GM21423 (cell line): ENCODE data around the gene SORBS1.
A peak's percentile ranks its signal among the peaks of the same experiment; 100 is the strongest.

ENCODE experiments used
- ATAC-seq: cut with Tn5 transposase; IDR thresholded peaks from one replicate; pipeline ENCODE4 v1.9.1; 2021; ENCODE audit warnings: mild to moderate bottlenecking, moderate library complexity; ENCODE audit not compliant: unreplicated experiment

The SORBS1 gene

GRCh38 chr10:95442341-95442740, 118.8 kb downstream of the SORBS1 start:
- no peak for ATAC-seq

- peak; percentile 14 for ATAC-seq
These were observed 119.6 kb downstream of the SORBS1 start for GRCh38 chr10:95441547-95441923.

- peak; percentile 87 for ATAC-seq
These were observed 120.2 kb downstream of the SORBS1 start for GRCh38 chr10:95440756-95441546.

GRCh38 chr10:95440038-95440725, 121.0 kb downstream of the SORBS1 start:
- no peak for ATAC-seq

- no peak for ATAC-seq
These were observed 122.4 kb downstream of the SORBS1 start for GRCh38 chr10:95438781-95439180.

DNA sequence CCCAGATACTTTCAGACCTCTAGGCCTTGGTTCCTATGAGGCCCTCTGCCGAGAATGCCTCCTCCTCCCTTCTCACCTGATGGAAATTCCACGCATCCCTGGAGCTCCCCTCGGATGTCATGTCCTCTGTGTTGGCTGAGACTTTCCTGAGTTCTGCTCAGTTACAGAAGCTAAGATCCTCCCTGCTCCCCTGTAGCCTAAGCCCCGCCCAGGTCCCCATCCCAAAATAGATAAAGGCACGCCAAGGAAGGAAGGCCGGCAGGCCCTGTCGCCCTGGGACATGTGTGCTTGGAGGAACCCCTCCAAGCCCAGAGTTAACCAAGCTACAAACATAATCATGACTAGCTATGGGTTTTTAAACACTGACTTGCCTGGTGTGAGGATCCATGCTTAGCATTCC, 123.5 kb downstream of the SORBS1 start:
- ATAC-seq: no peak

- no peak for ATAC-seq
These were observed 125.5 kb downstream of the SORBS1 start for GRCh38 chr10:95435548-95436279.

- ATAC-seq: no peak
These were observed 126.6 kb downstream of the SORBS1 start for GRCh38 chr10:95434583-95434982.

DNA sequence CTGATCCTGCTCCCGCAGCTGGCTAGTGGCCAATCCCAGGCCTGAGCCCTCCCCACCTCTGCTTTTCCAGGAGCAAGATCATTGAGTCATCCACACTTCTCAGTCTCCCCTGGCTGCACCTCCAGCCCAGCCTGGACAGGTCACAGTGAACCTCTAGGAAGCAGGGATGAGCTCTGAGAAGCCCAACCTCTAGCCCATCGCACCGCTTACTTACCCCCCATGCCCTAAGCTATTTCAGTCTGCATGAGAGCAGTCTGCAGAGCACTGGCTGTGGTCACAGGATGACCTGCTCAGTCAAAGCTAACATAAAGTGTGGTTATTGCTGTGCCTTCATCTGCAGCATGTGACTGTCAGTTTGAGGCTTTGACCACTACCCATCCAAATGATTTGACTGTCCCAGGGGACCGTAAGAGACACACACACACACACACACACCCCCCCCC, 129.2 kb downstream of the SORBS1 start:
- ATAC-seq: peak; percentile 54

DNA sequence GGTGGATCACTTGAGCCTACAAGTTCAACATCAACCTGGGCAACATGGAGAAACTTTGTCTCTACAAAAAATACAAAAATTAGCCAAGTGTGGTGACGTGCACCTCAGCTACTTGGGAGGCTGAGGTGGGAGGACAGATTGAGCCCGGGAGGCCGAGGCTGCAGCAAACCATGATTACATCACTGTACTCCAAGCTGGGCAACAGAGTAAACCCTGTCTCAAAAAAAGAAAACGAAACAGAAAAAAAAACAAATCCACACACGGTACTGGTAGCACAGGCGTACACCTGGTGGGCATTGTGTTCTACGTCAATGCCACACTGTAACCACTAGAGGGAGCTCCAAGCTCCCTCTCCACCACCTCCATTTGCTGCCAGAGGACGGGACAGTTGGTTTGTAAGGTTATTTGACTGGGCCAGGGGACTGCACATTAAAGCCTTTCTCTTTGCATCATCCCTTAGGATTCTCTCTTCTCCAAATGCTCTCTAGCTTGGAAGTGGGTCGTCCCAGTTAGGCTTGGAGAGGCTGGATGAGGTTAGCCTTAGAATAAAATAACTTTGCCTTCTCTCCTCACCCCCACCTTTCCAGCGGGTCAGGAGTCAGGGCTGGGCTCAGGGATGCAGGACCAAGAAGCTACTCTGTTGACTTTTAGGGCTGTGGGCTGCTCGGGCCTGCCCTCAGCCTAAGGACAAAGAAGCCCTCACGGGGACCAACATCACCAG, 130.8 kb downstream of the SORBS1 start:
- peak; percentile 72 for ATAC-seq

DNA sequence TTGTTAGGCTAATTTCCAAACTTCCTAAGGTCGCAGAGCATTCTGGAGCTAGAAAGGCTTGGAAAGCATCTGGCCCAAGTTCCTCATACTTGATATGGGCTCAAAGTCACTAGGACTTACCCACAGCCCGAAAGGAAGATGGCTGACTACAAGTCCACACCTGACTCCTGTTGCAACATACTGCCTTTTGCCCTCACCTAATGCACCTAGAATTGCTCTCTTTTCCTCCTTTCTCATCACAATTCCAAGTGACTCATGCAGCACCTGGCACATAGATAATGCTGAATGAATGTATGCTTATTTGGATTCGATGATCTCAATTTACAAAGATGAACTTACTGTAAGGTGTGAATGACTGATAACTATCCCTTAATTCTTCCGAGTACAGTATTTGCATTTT, 131.5 kb downstream of the SORBS1 start:
- no peak for ATAC-seq

- ATAC-seq: no peak
These were observed 132.5 kb downstream of the SORBS1 start for GRCh38 chr10:95428701-95429100.

DNA sequence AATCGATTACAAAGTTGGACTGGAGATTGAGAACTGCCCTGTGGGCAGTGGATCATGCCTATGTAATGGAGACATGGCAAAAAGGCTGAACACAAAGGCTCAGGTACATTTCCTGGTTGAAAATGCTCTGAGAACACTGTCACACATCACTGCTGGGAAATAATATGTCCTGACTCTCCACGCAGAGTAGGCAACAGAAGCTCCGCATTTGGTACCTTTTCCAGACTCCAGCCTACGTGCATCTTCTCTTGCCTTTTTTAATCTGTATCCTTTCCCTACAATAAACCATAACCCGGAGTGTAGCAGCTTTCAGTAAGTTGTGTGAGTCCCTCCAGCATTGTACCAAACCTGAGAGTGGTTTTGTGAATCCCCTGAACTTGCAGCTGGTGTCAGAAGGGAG, 134.7 kb downstream of the SORBS1 start:
- no peak for ATAC-seq

DNA sequence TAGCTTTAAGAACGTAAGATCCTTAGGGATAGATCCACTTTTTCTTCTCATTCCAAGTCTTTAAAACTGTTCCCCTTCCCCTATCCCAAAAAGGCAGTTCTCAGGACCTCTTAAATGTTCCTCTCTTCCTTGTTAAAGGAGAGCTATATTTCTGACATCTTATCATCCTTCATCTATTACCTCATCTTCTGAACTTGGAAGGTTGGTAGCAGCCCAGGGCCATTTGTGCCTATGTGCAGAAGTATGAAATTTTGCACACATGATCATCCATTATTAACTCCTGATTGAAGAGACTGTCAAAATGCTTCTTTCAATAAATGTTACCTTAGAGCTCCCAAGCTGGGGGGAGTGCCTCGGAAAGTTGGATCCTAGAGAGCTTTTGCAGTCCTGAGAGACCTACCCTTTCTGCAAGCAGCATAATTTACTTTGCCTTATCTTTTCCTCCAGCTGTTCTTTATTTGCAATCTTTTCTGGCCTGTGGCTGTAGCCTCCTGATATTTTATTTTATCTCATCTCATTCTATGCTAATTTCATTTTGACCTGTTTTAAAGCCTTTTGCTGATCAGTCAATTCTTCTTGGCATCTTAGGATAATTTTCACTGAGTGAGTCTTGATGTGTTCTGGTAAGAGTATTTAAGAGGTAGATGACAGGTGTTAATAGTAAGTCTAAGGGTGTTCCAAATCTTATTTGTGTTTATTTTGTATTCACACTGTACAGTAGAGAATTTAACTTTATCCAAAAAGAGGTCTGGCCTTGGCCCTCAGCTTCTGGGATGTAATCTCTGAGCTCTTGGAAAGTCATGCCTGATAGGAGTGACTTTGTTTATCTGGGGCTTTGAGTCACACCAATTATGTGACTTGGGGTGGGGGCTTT, 135.3 kb downstream of the SORBS1 start:
- no peak for ATAC-seq

DNA sequence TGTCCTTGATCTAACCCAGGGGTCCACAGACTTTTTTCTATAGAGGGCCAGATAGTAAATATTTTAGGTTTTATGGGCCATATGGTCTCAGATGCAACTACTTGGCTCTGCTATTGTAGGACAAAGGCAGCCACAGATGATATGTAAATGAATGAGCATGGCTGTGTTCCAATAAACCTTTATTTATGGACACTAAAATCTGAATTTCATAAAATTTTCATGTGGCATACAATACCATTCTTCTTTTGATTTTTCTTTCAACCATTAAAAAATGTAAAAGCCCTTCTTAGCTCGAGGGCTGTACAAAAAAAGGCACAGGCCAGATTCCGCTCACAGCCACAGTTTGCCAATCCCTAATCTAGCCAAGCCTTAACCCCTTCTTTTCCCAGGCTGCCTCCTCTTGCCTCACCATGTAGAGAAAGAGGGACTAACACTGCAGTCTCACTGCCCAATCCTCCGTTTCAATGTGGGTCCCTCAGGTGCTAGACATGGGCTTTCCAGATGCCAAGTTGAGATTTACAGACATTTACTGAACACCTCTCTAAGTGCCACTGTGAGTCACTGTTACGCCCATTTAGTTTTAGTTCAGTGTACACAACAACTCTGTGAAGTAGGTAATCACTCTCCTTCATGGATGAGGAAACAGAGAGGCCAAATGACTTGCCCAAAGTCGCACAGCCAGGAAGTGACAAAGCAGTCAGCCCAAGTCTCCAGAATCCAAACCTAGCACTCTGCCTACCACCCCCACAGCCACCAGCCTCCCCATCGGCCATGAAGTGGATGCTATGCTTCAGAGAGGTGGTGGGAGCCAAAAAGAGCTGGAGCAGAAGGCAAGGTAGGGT, 137.8 kb downstream of the SORBS1 start:
- ATAC-seq: no peak

DNA sequence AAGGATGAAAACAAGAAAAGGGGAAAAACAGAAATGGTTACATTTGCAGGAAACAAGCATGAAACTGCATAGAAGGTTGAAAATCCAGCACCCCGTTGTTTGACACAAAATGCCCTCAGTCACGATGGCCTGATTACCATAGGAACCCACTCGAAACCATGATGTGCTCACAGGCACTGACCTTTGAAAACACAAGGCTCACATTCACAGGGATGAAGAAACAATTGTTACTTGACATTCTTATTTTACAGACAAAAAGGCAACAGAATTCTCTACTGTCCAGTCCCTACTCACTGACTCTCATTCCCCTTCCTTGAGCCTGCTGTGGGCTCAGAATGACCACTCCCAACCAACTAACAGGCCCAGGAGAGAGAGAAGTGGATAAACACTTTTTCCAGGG, 138.9 kb downstream of the SORBS1 start:
- ATAC-seq: no peak

DNA sequence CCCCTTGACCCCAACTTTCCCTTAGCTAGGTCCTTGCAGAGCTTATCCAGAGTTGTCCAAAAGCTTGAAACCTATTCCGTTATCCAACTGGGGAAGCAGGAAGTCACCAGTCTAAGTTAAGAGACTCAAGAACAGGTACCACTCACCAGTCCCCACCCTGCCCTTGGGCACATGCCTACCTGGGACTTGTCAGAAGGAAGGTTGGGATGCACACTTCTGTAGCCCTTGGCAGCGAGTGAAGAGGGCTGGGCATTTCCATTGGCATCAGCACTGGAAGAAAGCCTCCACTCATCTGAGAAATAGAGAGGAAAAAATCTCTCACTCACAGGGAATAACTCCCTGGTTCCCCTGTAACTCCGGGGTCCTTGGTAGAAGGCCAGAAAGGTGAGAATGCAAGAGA, 139.4 kb downstream of the SORBS1 start:
- ATAC-seq: no peak

GRCh38 chr10:95419399-95419798, 141.8 kb downstream of the SORBS1 start:
- ATAC-seq: no peak

- ATAC-seq: no peak
These were observed 144.2 kb downstream of the SORBS1 start for GRCh38 chr10:95416973-95417372.
